GM04504 (cell line): ENCODE results near the gene ZBTB39.
"Not testable (repeated sequence)": the region's sequence is repeated elsewhere in the genome, so short reads cannot be mapped to it uniquely, and the experiment has no call there.

Experiments used
- DNase-seq: peaks from one replicate; pipeline ENCODE4 v3.0.0-alpha.2; 2012; ENCODE audit warnings: low read depth

The ZBTB39 gene

GRCh38 chr12:57005980-57006808 is at the start of gene ZBTB39:
TSS of gene ZBTB39 (minus strand) at chr12:57006546. CDS start at chr12:57004917, 1,629 bp downstream.
- no peak for DNase-seq

- DNase-seq = no peak
Measured at GRCh38 chr12:57055824-57056223, 49.5 kb upstream of the ZBTB39 start.

- not testable (repeated sequence) for DNase-seq
Measured at GRCh38 chr12:57053901-57054300, 47.6 kb upstream of the ZBTB39 start.

- DNase-seq = not testable (repeated sequence)
Measured at GRCh38 chr12:57053146-57053545, 46.8 kb upstream of the ZBTB39 start.

GRCh38 chr12:57051011-57051410 is 44.7 kb upstream of the ZBTB39 start:
- DNase-seq = no peak

- no peak for DNase-seq
Measured at GRCh38 chr12:57049890-57050289, 43.5 kb upstream of the ZBTB39 start, which contains the start of gene MYO1A. TSS of gene MYO1A (minus strand) at chr12:57050129. CDS start at chr12:57048323, 1,806 bp downstream.

- no peak for DNase-seq
Measured at GRCh38 chr12:57049119-57049446, 42.7 kb upstream of the ZBTB39 start.

GRCh38 chr12:57048423-57049118 is 42.2 kb upstream of the ZBTB39 start:
- no peak for DNase-seq

GRCh38 chr12:57047981-57048380 is 41.6 kb upstream of the ZBTB39 start:
- DNase-seq = no peak

GRCh38 chr12:57046947-57047890 is 40.9 kb upstream of the ZBTB39 start:
- DNase-seq = no peak

GRCh38 chr12:57046086-57046791 is 39.9 kb upstream of the ZBTB39 start:
- no peak for DNase-seq

- DNase-seq = no peak
Measured at GRCh38 chr12:57044889-57045288, 38.5 kb upstream of the ZBTB39 start.

GRCh38 chr12:57044468-57044867 is 38.1 kb upstream of the ZBTB39 start:
- no peak for DNase-seq

- no peak for DNase-seq
Measured at GRCh38 chr12:57042695-57043094, 36.3 kb upstream of the ZBTB39 start.

- DNase-seq = no peak
Measured at GRCh38 chr12:57040750-57041149, 34.4 kb upstream of the ZBTB39 start.

- no peak for DNase-seq
Measured at GRCh38 chr12:57040211-57040610, 33.9 kb upstream of the ZBTB39 start.

GRCh38 chr12:57039016-57039798 is 32.9 kb upstream of the ZBTB39 start:
- no peak for DNase-seq

- no peak for DNase-seq
Measured at GRCh38 chr12:57037264-57037663, 30.9 kb upstream of the ZBTB39 start.

GRCh38 chr12:57033431-57033830 is 27.1 kb upstream of the ZBTB39 start:
- DNase-seq = no peak

GRCh38 chr12:57031789-57032188 is 25.4 kb upstream of the ZBTB39 start:
- no peak for DNase-seq
